ENCODE measurements around the gene EIPR1.

The EIPR1 gene

GRCh38 chr2:3214806-3215404, 162.7 kb downstream of the EIPR1 start:
- DNase-seq (ENCODE audit: low read depth) = no peak
- TF ChIP-seq, protein P1, sequence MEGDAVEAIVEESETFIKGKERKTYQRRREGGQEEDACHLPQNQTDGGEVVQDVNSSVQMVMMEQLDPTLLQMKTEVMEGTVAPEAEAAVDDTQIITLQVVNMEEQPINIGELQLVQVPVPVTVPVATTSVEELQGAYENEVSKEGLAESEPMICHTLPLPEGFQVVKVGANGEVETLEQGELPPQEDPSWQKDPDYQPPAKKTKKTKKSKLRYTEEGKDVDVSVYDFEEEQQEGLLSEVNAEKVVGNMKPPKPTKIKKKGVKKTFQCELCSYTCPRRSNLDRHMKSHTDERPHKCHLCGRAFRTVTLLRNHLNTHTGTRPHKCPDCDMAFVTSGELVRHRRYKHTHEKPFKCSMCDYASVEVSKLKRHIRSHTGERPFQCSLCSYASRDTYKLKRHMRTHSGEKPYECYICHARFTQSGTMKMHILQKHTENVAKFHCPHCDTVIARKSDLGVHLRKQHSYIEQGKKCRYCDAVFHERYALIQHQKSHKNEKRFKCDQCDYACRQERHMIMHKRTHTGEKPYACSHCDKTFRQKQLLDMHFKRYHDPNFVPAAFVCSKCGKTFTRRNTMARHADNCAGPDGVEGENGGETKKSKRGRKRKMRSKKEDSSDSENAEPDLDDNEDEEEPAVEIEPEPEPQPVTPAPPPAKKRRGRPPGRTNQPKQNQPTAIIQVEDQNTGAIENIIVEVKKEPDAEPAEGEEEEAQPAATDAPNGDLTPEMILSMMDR (IDR thresholded peaks at IDR 0.05; ENCODE audit: control insufficient read depth, extremely low read depth, insufficient read depth) = no peak
- H3K4me3 ChIP-seq (ENCODE audit: low read depth, low read length) = no peak overlapping the region

- TF ChIP-seq, protein P1 (IDR thresholded peaks at IDR 0.05; ENCODE audit: control insufficient read depth, extremely low read depth, insufficient read depth) = no peak
- DNase-seq (ENCODE audit: low read depth) = no peak
- no peak overlapping the region for H3K4me3 ChIP-seq (ENCODE audit: low read depth, low read length)
Measured at GRCh38 chr2:3214065-3214464, 163.6 kb downstream of the EIPR1 start.

DNA sequence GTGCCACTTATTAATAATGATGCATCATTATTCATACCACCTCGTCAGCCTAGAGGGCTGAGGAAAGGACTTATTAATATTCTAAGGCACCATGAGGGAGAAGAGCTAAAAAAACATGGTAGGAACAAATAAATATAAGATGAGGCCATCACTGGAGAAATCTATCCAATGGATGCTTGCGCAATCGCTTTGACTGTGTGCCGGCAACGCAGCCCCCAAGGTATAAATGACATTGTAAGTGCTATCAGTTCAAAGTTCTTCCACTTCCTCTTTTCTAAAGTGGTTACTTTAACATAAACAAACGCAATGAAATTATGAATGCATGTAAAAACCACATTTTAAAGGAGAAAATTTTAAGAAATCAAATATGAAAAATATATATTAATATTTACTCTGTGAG, 164.6 kb downstream of the EIPR1 start:
- DNase-seq (ENCODE audit: low read depth) = no peak
- H3K4me3 ChIP-seq (ENCODE audit: low read depth, low read length) = no peak overlapping the region
- TF ChIP-seq, protein P1 (IDR thresholded peaks at IDR 0.05; ENCODE audit: control insufficient read depth, extremely low read depth, insufficient read depth) = no peak

DNA sequence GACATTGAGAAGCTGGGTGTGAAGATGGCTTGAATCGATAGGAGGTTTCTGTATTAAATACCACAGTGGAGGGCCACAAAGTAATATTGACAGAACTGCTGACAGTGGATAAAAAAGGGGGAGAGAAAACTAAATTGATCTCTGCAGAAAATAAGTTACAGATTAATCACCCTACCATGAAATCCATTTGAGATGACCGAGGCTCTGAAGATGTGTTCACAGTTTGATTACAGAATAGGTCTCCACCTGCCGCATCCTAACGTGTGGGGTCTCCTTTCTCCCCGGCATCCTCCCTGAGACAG, 165.6 kb downstream of the EIPR1 start:
- no peak overlapping the region for H3K4me3 ChIP-seq (ENCODE audit: low read depth, low read length)
- DNase-seq (ENCODE audit: low read depth) = no peak
- TF ChIP-seq, protein P1 (IDR thresholded peaks at IDR 0.05; ENCODE audit: control insufficient read depth, extremely low read depth, insufficient read depth) = no peak

DNA sequence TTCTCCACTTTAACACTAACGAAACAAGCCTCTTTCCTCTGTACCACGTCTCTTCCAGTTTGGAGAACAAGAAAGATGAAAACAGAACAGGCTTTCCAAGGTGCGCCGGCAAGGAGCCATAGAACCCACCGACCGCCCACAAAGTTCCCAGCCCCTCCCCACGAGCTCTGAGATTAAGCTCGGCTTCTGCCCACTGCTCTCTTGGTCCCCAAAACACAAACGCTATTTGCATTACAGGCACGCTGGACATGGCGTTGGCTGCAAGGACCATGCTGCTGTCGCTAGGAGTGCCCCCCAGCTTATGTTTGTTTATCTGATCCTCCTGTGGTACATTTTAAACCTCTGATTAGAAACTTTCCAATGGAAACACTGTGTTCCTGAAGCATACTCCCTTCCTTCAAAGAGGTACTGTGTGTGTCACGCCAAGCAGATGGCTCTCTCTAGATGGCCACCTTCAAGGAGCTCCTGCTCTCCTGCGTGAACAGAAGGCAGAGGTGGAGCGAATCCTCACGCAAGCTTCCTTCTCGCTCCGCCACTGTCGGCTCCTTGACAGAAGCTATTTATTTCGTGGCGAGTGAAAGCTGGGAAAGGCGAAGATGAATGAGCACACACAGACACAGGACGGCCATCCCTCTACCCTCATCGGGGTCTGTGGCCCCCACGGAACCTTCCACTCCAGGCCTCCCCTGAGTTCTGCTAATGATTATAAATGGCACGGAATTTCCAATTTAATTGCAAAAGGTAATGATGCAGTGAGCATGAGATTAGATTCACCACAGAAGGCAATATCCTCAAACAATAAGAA, 166.2 kb downstream of the EIPR1 start:
- no peak for DNase-seq (ENCODE audit: low read depth)
- no peak overlapping the region for H3K4me3 ChIP-seq (ENCODE audit: low read depth, low read length)
- TF ChIP-seq, protein P1 (IDR thresholded peaks at IDR 0.05; ENCODE audit: control insufficient read depth, extremely low read depth, insufficient read depth) = no peak

DNA sequence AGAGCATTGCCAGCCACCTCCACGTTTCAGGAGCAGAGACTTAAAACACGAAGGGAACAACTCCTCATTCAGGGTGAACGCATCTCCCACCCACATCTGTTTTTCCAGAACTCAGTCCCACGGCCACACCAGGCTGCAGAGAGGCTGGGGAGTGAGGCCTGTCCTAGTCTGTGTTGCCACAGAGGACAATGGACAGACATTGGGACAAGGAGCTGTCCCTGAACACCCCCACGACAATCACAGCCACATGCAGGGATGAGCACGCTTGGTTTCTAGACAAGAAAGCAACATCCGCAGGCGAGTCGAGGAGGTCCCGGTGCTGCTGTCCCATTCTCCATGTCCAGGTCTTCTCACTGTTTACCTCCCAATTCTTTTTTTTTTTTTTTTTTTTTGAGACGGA, 167.4 kb downstream of the EIPR1 start:
- TF ChIP-seq, protein P1 (IDR thresholded peaks at IDR 0.05; ENCODE audit: control insufficient read depth, extremely low read depth, insufficient read depth) = no peak
- DNase-seq (ENCODE audit: low read depth) = no peak

GRCh38 chr2:3209258-3209657, 168.4 kb downstream of the EIPR1 start:
- no peak for DNase-seq (ENCODE audit: low read depth)
- TF ChIP-seq, protein P1 (IDR thresholded peaks at IDR 0.05; ENCODE audit: control insufficient read depth, extremely low read depth, insufficient read depth) = no peak
- H3K4me3 ChIP-seq (ENCODE audit: low read depth, low read length) = no peak overlapping the region

More for the DNA sequence above, 167.4 kb downstream of the EIPR1 start:
- H3K4me3 ChIP-seq (ENCODE audit: low read depth, low read length) = no peak overlapping the region

Data from LNCaP clone FGC (cell line).